Muscle of arm (tissue), 14 donors: ENCODE results near the gene OVOL1. TPM values are rescaled to one million over a fixed set of nuclear protein-coding genes. Genes with fewer than 3 reads are reported as not detected.
"Not testable (repeated sequence)": the region's sequence is repeated elsewhere in the genome, so short reads cannot be mapped to it uniquely, and the experiment has no call there.

Experiments
- DNase-seq: peaks from one replicate; pipeline ENCODE4 v3.0.0-alpha.2; 2013
- long read RNA-seq, 11 donors: transcript quantifications; one replicate each; lab custom pipeline, GENCODE V29; 2026
- polyA plus RNA-seq, 12 donors: library from polyadenylated mRNA; unstranded; fragments of 120-200 nt; gene quantifications; one replicate each; pipeline ENCODE4 v1.2.1, GENCODE V29; 2013; ENCODE audit not compliant: insufficient read length in 12 of 12

OVOL1 gene
- polyA plus RNA-seq, result 1 to 10 TPM in 3 of 12 donors, under 1 TPM in 4, not detected in 5; 0.07 to 8.2 (median 0.44) TPM
- long read RNA-seq, donor 1, transcript OVOL1-201 (4 exons, 3,034 nt), result major isoform, 10 of 21 reads
- long read RNA-seq, donor 1, partial matches to known transcripts, result 8 of 21 reads
- long read RNA-seq, donor 1, other reads (novel, unspliced or antisense), result 0 of 21 reads
- long read RNA-seq, donor 2, result 0 reads
- long read RNA-seq, donor 3, result 0 reads
- long read RNA-seq, donor 4, result 0 reads
- long read RNA-seq, donor 5, result 0 reads
- long read RNA-seq, donor 6, result 0 reads
- long read RNA-seq, donor 7, result 0 reads
- long read RNA-seq, donor 8, result 0 reads
- long read RNA-seq, donor 9, result 0 reads
- long read RNA-seq, donor 10, result 0 reads
- long read RNA-seq, donor 11, result 0 reads

DNA sequence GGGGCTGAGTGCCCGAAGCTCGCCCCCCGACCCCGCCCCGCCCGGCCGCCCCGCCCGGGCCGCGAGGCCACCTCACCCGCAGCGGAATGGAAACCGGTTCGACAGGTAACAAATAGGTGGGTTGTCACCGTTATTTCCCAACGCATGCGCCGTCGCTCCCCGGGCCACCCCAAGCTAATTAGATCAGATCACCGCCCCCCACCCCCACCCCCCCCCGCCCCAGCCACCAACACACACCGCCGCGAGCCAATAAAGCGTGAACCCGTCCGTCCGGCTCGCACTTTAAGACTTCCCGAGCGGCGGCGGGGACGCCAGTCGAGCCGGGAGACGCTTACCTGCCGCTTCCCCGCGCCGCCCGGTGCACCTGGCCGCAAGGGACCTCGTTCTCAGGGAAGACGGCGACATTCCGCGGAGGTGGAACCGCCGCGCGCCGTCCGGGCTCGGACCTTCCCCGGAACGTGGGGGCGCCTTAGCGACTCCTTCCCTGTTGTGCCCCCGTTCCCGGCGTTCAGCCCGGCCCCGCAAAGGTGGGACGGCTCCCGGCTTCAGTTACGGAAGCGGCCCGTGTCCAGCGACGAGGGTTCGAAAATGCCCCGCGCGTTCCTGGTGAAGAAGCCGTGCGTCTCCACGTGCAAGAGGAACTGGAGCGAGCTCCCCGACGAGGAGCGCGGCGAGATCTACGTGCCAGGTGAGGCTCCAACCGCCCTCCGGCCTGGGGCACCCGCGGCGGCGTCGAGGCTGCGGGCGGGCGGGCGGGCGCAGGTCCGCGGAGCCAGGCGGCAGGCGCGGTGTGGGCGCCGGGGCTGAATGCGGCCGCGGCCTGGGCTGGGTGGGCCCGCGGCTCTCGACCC, at the start of gene OVOL1:
Gene OVOL1 (plus strand): TSS at position 278 of the 851 bp plus-strand sequence. CDS start 311 bp downstream, at position 589.
- DNase-seq, result no peak

DNA sequence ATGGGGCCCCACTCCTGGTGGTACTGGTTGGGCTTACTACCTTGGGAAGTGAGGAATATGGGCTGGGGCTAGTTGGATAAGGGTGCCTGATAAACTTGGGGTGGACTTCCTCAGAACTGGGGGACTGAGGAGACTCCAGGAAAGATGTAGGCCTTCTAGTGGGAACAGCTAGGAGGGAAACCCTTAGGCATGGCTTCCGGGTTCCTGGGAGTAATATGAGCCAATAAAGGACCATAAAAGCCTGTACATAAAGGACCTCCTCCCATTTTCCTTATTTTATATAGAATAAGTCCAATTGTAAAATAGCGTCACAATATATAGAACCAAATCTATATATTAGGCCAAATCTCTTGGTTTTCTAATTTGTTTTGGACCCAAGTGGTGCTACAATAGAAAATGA, 47.8 kb upstream of the OVOL1 start:
- no peak for DNase-seq

DNA sequence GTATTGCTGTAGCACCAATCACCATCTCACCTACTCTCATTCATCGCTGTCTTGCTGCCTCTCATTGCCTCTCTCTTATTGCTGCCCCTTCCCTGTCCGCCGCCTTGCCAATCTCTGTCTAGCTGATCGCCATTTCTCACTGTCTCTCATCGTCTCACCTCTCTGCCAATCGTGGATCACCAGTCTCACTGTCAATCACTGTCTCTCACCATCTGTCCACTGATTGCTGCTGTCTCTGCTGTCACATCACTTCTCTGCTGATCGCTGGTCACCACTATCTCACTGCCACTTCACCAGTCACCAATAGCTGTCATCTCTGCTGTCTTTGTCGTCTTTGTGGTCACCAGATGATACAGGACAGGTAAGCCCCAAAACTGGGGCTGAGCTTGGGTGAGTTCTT, 45.7 kb upstream of the OVOL1 start:
- no peak for DNase-seq

DNA sequence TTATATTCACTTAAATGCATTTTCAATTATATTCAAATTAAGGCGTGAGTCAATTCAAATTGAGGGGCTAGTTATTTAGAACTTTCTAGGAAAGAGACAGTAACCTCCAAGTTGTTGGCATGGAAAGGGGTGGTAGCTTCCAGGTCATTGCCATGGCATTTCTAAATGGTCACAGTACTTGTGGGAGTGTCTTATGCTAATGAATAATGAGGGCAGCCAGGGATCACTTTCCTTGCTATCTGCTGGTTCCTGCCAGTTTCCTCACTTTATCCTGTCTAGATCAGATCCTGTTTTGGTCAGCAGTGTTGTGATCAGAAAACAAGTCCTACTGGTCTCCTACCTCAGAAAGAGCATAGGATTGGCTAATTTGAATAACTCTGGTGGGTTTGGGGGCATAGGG, 44.5 kb upstream of the OVOL1 start:
- no peak for DNase-seq

DNA sequence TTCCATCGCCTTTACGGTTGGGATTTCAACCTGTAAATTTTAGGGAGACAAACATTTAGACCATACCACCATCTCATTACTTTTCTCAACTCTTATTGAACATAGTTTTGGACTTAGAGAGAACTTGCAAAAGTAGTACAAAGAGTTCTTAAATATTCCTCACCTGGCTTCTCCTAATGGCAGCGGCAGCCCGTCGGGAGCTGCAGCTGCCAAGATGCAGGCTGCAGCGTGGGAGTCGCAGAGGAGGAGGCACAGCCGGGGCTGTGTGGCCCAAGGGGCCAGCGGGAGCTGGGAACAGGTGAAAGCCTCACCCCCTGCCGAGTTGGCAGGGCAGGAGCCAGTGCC, 43.2 kb upstream of the OVOL1 start:
- DNase-seq, result no peak

DNA sequence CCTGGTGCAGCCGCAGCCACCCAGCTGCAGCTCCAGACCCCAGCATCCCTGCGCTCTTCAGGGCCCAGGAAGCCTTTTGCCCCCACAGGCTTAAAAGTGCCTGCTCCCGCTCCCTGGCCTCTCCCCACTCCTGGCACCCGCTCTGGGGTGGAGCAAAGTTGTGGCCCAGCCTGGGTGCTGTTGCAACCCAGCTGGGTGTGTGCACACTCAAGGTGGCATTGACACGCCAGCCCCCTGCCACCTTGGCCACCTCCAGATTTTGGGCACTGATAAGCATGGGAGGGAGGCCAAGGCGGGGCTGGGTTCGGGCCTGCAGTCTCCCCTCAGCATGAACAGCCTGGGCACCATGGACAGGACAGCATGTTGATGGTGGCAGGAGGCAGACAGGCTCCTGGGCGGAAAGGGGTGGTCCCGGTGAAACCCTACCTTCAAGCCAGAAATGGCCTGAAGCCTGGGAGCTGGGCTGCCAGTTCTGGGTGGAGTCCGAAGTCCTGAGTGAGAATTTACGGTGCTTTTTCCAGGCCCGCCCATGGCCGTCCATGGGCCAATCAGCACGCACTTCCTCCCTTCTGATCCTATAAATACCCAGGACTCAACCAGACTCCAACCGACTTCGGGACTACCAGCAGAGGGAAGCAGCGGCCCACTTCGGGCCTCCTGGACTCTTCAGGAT, 42.7 kb upstream of the OVOL1 start:
- DNase-seq, result no peak

DNA sequence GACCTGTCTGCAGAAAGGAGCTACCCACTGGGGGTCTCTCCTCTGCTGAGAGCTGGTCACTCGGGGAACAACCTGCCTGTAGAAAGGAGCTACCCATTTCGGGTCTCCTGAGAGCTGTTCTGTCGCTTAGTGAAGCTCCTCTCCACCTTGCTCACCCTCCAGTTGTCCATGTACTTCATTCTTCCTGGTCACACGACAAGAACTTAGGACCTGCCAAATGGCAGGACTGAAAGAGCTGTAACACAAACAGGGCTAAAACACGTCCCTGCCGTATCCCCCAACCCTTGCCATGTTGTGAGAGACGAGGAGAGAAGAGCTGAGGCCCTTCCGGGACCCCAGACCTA, 42.2 kb upstream of the OVOL1 start:
- DNase-seq, result no peak

DNA sequence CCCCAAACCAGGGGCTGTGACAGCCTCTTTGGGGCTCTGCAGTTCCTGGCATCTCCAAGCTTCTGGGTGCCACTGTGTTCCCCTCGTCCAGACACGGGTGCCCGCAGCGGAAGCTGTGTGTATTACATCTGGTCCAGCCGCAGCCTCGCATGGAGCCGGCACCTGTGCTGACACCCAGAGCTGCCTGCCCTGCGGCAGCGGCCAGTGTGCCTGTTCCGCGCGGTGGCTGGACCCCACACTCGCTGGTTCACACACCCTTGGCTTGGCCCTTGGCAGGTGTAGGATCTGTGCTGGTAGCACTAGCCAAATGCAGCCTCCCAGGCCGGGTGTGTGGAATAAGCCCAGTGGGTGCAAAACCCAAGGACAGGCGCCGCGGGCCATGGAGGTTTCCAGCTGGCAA, 41.8 kb upstream of the OVOL1 start:
- DNase-seq, result no peak

DNA sequence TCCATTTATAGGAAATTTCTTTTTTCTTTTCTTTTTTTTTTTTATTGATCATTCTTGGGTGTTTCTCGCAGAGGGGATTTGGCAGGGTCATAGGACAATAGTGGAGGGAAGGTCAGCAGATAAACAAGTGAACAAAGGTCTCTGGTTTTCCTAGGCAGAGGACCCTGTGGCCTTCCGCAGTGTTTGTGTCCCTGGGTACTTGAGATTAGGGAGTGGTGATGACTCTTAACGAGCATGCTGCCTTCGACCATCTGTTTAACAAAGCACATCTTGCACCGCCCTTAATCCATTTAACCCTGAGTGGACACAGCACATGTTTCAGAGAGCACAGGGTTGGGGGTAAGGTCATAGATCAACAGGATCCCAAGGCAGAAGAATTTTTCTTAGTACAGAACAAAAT, 24.7 kb upstream of the OVOL1 start:
- DNase-seq, result not testable (repeated sequence)

DNA sequence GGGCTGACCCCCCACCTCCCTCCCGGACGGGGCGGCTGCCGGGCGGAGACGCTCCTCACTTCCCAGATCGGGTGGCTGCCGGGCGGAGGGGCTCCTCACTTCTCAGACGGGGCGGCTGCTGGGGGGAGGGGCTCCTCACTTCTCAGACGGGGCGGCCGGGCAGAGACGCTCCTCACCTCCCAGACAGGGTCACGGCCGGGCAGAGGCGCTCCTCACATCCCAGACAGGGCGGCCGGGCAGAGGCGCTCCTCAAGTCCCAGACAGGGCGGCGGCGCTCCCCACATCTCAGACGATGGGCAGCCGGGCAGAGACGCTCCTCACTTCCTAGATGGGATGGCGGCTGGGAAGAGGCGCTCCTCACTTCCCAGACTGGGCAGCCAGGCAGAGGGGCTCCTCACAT, 24.0 kb upstream of the OVOL1 start:
- not testable (repeated sequence) for DNase-seq

DNA sequence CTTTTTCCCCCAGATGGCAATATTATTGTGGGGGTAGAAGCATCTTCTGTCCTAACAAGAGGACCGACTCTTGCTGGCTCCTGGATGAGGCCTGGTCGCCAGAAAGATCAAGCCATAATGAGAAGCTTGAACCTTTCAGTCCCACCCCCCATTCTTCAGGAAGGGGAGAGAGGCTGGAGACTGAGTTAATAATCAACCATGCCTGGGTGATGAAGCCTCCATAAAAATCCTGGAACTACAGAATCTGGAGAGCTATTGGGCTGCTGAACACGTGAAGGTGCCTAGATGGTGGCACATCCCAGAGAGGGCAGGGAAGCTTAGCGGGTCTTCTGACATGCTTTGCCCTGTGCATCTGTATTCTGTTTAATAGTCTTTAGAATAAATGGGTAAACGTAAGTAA, 22.4 kb upstream of the OVOL1 start:
- no peak for DNase-seq

DNA sequence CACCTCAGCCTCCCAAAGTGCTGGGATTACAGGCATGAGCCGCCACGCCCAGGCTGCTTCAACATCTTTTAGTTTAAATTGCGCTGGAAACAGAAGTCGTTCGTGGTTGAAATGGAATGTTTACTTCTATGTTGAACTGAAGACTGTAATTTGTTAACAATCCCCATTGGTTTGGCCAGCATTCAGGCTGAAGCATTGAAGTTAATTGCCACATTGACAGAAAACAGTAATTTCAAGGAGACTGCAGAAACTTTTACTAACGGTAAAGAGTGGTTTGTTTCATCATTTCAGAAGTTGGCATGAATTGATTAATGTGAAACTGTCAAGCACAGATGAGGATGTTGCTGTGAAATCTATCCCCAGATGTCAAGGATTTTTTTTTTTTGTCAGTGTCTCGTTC, 20.3 kb upstream of the OVOL1 start:
- DNase-seq, result no peak

DNA sequence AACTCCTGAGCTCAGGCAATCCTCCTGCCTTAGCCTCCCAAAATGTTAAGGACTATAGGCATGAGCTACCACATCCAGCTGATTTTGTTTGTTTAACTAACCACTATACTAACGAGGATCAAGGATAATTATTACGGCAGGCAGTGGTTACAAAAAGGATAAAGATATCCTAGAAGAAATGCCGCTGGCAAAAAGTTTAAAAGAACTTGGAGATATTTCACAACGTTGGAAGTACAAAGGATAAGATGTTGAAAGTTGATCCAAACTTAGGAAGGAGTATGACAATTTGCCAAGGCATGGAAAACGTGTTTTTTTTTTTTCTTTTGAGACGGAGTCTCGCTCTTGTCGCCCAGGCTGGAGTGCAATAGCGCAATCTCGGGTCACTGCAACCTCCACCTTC, 19.5 kb upstream of the OVOL1 start:
- DNase-seq, result no peak

DNA sequence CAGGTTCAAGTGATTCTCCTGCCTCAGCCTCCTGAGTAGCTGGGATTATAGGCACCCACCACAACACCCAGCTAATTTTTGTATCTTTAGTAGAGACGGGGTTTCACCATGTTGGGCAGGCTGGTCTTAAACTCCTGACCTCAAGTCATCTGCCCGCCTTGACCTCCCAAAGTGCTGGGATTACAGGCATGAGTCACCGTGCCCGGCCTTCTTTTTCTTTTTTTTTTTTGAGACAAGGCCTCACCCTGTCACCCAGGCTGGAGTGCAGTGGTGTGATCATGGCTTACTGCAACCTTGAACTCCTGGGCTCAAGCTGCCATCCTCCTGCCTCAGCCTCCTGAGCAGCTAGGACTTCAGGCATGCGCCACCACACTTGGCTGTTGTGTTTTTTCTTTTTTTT, 19.1 kb upstream of the OVOL1 start:
- not testable (repeated sequence) for DNase-seq

DNA sequence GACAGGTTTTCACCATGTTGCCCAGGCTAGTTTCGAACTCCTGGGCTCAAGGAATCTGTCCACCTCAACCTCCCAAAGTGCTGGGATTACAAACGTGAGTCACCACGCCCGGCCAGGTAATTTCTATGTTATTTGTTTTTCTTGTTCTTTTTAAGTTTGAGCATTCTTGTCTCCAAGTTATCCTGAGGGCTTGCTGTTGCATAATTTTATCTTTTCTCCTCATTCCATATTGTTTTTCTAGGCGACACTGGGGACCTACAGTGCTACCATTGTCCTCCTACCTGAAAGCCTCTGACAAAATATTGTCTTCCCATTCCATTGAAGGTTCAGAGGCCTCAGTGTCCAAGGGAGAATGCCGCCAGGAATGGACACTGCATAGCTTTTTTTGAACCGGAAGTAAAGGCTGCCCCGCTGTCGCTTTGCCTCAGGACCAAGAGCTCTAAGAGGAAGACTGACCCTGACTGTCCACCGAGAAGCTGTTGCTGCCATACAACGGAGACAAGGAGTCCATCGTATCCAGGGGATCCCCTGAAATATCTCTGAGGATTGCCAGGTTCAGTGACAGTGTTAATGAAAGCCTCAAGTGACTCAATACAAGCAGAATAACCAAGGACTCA, 15.8 kb upstream of the OVOL1 start:
- no peak for DNase-seq

DNA sequence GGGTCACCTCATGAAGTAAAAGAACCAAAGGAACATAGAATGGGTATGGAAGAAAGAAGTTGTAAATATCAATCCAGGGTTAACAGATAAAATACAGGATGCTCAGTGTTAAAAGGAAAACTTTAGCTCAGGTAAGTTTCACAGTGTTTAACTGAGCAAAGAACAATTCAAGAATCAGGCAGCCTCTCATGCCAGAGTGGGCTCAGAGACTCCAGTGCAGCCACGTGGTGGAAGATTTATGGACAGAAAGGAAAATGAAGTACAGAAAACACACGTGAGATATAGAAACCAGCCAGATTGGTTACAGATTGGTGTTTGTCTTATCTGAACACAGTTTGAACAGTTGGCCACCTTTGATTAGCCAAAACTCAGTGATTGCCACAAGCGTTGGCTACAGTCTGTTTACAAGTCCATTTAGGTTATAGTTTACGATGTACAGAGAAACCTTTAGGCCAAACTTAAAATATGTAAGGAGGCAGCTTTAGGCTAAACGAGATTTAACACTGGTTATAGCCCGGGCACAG, 15.2 kb upstream of the OVOL1 start:
- no peak for DNase-seq

DNA sequence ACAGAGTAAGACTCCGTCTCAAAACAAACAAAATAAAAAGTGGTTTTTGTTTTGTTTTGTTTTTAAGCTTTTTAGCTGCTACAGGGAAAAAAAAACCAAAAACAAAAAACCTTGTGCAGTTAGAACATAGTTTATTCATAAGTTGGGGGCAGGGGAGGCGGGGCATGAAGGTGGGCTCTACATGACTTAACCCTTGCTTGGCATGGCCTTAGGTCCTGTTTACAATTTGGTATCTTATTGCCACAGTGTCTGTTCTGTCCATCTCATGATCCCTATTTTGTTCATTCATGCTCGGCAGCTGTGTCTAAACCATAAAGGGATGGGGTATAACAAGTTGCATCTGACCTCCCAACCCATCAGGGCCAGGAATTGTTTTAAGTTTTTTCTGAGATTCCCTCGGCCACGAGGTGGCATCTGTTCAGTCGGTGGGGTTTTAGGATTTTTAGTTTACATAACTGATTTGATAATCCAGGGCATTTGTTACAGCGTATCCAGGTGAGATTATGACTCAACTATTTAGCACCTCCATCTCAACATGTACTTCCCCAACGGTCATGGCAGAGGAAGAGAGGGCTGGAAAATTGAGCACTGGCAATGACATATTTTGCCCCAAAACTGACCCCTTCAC, 13.0 kb upstream of the OVOL1 start:
- DNase-seq, result no peak

DNA sequence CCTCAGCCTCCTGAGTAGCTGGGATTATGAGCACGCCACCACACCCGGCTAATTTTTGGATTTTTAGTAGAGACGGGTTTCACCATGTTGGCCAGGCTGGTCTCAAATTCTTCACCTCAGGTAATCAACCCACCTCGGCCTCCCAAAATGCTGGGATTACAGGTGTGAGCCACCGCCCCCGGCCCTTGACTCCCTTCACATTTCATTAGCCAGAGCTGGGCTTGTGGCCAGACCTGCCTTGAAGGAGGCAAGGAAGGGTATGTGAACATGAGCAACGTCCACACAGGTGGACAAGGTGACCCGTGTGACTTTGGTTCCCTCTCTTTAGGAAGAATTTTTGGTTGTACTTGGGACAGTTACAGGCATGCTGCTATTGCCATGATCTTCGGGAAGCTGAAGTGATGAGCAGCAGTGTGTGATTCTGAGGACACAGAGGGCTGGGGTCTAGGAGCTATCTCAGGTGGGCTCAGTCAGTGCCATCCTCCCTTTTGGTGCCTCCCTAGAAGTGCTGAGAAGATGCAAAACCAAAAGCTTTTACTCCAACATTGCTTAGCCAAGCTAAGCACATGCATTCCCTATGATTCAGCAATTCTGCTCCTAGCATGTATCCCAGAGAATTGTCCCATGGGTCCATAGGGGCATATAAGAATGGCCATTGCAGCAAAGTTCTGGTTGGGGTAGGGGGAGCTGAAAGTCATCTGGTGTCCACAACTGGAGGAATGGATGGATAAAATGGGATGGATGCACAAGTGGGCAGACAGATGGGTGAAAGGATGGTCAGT, 12.1 kb upstream of the OVOL1 start:
- DNase-seq, result no peak

DNA sequence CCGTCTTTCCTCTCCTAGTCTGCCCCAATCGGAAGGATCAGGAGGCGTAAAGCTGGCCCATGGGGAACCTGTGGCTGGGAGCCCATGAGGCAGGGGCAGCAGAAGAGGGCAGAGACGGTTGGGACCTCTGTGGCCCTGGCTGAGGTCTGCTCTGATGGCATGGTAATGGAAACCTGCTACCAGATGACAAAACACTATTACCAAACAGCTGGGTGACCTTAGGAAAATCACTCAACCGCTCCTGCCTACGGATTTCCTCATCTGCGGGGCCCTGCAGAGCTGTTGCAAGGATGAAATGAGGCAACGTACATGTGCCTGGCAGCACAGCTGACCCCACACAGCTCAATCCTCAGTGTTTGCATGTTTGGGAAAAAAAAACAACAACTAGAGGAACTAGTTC, 10.7 kb upstream of the OVOL1 start:
- no peak for DNase-seq

DNA sequence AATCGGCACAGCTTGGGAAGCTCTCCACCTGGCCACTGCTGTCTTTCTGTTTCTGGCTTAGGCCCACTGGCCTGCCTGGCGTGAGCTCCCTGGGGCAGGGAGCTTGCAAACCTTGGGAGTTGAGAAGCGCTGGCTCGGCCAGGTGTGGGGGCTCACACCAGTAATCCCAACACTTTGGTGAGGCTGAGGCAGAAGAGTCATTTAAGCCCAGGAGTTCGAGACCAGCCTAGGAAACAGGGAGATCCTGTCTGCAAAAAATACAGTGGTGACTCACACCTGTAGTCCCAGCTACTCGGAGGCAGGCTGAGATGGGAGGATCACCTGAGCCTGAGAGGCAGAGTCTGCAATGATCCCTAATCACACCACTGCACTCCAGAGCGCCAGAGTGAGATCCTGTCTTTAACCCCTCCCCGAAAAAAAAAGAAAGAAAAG, 10.1 kb upstream of the OVOL1 start:
- no peak for DNase-seq

DNA sequence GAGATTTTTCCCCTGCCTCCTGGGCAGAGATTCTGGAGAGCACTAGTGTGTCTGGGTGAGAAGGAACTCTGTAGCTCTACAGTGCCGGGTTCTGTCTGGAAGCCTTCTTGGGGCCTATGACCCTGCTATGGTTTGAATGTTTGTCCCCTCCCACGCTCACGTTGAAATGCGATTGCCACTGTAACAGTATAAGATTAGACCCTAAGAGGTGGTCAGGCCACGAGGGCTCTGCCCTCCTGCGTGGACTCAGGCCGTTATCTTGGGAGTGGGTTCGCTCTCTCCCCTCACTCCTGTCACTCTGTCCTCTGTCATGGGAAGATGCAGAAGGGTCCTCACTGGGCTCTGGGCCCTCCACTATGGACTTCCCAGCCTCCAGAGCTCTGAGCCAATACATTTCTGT, 9.6 kb upstream of the OVOL1 start:
- no peak for DNase-seq
